RWPE2 (cell line): ENCODE data around the gene USP24.

Experiments
- ATAC-seq: fragments of 200-7000 bp; cut with Tn5 transposase; 3 replicates; pipeline ENCODE4 v1.9.1; 2021; ENCODE audit warnings: low read depth
- DNase-seq: peaks from one replicate; pipeline ENCODE4 v3.0.0-alpha.2; 2020; ENCODE audit warnings: low spot score
- H3K27ac ChIP-seq: fragments of 450-650 bp; 2 replicates; pipeline ENCODE4 v1.5.1; 2017; ENCODE audit warnings: mild to moderate bottlenecking; ENCODE audit not compliant: poor library complexity, severe bottlenecking
- H3K27me3 ChIP-seq: fragments of 250-450 bp; sonication (Bioruptor Pico); 2 replicates; pipeline ENCODE4 v1.5.1; 2021; ENCODE audit warnings: mild to moderate bottlenecking, moderate library complexity; ENCODE audit not compliant: insufficient read depth, poor library complexity, severe bottlenecking
- H3K36me3 ChIP-seq: fragments of 250-450 bp; sonication (Bioruptor Pico); 2 replicates; pipeline ENCODE4 v1.5.1; 2020; ENCODE audit warnings: low read depth, mild to moderate bottlenecking, moderate library complexity
- H3K4me1 ChIP-seq: fragments of 250-450 bp; sonication (Bioruptor Pico); 2 replicates; pipeline ENCODE4 v1.5.1; 2021; ENCODE audit warnings: mild to moderate bottlenecking, moderate library complexity; ENCODE audit not compliant: insufficient read depth, poor library complexity, severe bottlenecking
- H3K4me3 ChIP-seq: fragments of 250-450 bp; sonication (Bioruptor Pico); 2 replicates; pipeline ENCODE4 v1.5.1; 2021; ENCODE audit warnings: mild to moderate bottlenecking, moderate library complexity; ENCODE audit not compliant: severe bottlenecking
- H3K9me3 ChIP-seq: fragments of 250-450 bp; sonication (Bioruptor Pico); 2 replicates; pipeline ENCODE4 v1.5.1; 2021; ENCODE audit warnings: mild to moderate bottlenecking, moderate library complexity; ENCODE audit not compliant: severe bottlenecking
- TF ChIP-seq, protein P1 (sequence below): fragments of 450-650 bp; IDR thresholded peaks from one replicate; pipeline ENCODE4 v1.5.1; 2017; ENCODE audit warnings: mild to moderate bottlenecking, moderate library complexity; ENCODE audit not compliant: poor library complexity, severe bottlenecking

The USP24 gene

DNA sequence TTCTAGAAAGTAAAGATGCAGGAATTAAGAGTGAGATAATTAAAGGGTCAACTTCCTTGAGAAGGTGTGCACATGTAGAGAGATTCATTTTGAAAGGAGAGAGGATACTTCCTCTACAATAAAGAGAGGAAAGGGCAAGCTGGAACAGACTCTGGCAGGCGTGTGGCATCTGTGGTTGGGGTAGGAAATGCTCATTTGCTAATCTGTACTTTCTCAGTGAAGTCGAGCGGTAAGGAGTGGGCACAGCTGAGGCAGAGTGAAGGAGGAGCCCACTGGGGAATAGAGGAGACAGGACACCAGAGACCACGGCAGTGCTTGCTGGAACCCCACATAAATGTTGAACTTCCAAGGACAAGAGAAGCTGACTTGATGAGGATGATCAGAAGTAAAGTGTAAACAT lies 126.8 kb downstream of the USP24 start:
- DNase-seq (no peak), ATAC-seq (no peak)
- no peak overlapping the region for H3K4me3 ChIP-seq
- H3K27me3 ChIP-seq: no peaks in the 10 kb centered on the region
- H3K9me3 ChIP-seq: no peaks in the 10 kb centered on the region
- TF ChIP-seq, protein P1, sequence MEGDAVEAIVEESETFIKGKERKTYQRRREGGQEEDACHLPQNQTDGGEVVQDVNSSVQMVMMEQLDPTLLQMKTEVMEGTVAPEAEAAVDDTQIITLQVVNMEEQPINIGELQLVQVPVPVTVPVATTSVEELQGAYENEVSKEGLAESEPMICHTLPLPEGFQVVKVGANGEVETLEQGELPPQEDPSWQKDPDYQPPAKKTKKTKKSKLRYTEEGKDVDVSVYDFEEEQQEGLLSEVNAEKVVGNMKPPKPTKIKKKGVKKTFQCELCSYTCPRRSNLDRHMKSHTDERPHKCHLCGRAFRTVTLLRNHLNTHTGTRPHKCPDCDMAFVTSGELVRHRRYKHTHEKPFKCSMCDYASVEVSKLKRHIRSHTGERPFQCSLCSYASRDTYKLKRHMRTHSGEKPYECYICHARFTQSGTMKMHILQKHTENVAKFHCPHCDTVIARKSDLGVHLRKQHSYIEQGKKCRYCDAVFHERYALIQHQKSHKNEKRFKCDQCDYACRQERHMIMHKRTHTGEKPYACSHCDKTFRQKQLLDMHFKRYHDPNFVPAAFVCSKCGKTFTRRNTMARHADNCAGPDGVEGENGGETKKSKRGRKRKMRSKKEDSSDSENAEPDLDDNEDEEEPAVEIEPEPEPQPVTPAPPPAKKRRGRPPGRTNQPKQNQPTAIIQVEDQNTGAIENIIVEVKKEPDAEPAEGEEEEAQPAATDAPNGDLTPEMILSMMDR: no peak
- H3K27ac ChIP-seq: no peak overlapping the region
- H3K4me1 ChIP-seq: no peaks in the 10 kb centered on the region
- H3K36me3 ChIP-seq: peaks cover 95% of the 10 kb centered on the region

- DNase-seq (no peak), ATAC-seq (no peak)
- Histone ChIP-seq H3K27me3 (no peaks in the 10 kb centered on the region), H3K4me1 (no peaks in the 10 kb centered on the region), H3K36me3 (peaks cover 95% of the 10 kb centered on the region), H3K27ac (no peak overlapping the region), H3K9me3 (no peaks in the 10 kb centered on the region), H3K4me3 (no peak overlapping the region)
- TF ChIP-seq, protein P1: no peak
Measured at GRCh38 chr1:55087439-55087838, 127.7 kb downstream of the USP24 start.

GRCh38 chr1:55084257-55084656 lies 130.9 kb downstream of the USP24 start:
- TF ChIP-seq, protein P1: no peak
- Histone ChIP-seq H3K36me3 (peaks cover 97% of the 10 kb centered on the region), H3K4me3 (no peak overlapping the region), H3K4me1 (peaks cover 6% of the 10 kb centered on the region), H3K9me3 (no peaks in the 10 kb centered on the region), H3K27me3 (no peaks in the 10 kb centered on the region), H3K27ac (no peak overlapping the region)
- no peak for DNase-seq
- no peak for ATAC-seq

DNA sequence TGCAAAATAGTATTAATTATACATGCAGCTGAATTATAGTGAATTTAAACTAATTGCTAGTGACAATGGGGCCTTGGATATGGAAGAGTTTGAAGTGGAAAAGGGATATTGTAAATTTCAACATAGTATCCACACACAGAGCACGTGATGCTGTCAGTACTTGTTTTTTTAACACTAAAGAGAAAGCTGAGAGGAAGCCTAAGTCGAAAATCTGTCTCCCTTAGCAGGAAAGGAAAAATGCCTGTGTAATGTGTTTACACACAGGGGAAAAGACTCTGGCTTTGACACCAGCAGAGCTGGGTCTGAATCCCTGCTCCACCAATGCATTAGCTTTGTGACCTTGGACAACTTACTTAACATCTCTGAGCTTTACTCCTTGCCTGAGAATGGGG lies 133.3 kb downstream of the USP24 start:
- no peak overlapping the region for H3K27ac ChIP-seq
- DNase-seq (no peak), ATAC-seq (no peak)
- H3K4me3 ChIP-seq: no peak overlapping the region
- no peaks in the 10 kb centered on the region for H3K27me3 ChIP-seq
- H3K4me1 ChIP-seq: peaks cover 6% of the 10 kb centered on the region
- no peaks in the 10 kb centered on the region for H3K9me3 ChIP-seq
- TF ChIP-seq, protein P1: no peak
- H3K36me3 ChIP-seq: peaks cover 99% of the 10 kb centered on the region

- H3K9me3 ChIP-seq: no peaks in the 10 kb centered on the region
- peaks cover 95% of the 10 kb centered on the region for H3K36me3 ChIP-seq
- ATAC-seq (peak; percentile 66; the same call in 1 of the 3 replicates), DNase-seq (no peak)
- TF ChIP-seq, protein P1: no peak
- H3K27me3 ChIP-seq: no peaks in the 10 kb centered on the region
- peaks cover 6% of the 10 kb centered on the region for H3K4me1 ChIP-seq
- H3K4me3 ChIP-seq: no peak overlapping the region
- no peak overlapping the region for H3K27ac ChIP-seq
Measured at GRCh38 chr1:55081188-55081904, 133.8 kb downstream of the USP24 start.
